Mononuclear cell (primary cell): ENCODE measurements around the gene TCERG1. TPM values are rescaled to one million over a fixed set of nuclear protein-coding genes. Genes with fewer than 3 reads are reported as not detected.

Source experiments
- H3K27me3 ChIP-seq: 2 replicates; pipeline ENCODE4 v1.6.0; 2011; ENCODE audit warnings: low read length, control low read depth; ENCODE audit not compliant: insufficient read depth
- H3K4me1 ChIP-seq: 2 replicates; pipeline ENCODE4 v1.5.1; 2011; ENCODE audit warnings: mild to moderate bottlenecking, low read length, control low read depth; ENCODE audit not compliant: insufficient read depth
- H3K4me3 ChIP-seq: 2 replicates; pipeline ENCODE4 v1.5.1; 2011; ENCODE audit warnings: mild to moderate bottlenecking, low read length, moderate library complexity
- H3K9me3 ChIP-seq: 2 replicates; pipeline ENCODE4 v1.5.1; 2011; ENCODE audit warnings: low read depth, mild to moderate bottlenecking, control low read depth, low read length
- total RNA-seq: library from RNA; depleted of rRNA; stranded (reverse); fragments of >200 nt; gene quantifications from one replicate; pipeline ENCODE4 v1.2.3, GENCODE V29; 2012

Gene TCERG1
- total RNA-seq, 1 donor = 115 TPM

DNA sequence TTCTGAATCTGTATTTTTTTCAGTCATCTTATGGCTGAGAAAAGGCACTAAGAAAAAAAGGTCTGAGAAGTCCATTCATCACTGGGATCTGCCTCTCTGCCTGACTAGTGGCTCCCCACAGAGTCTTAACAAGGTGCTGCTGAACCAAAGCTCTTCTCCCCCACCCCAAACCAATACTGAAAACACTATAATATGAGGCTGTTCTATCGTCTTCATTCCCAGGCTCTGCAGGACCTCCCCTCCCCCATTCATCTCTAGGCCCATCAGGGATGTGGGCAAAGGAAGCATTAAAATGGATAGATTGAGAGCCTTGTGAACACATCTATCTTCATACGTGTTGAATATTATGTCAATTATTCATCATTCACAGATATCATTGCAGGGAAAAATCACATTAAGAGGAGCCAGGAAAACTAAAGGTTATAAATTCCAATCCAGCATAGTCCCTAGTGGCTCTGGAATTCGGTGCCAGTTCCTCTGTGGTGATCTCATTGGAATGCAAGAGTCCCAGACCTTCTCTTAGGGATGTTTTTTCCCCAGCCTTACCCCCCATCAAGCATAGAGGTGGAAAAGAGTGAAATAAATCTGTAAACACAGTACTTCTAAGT, 113.2 kb downstream of the TCERG1 start:
- no peaks in the 10 kb centered on the region for H3K4me1 ChIP-seq
- peaks cover 2% of the 10 kb centered on the region for H3K27me3 ChIP-seq
- H3K9me3 ChIP-seq = no peaks in the 10 kb centered on the region
- no peak overlapping the region for H3K4me3 ChIP-seq

Other genes starting within 250 kb of the TCERG1 start
- 72.1 TPM for gene RBM27, start 243.7 kb upstream of the TCERG1 start, total RNA-seq
- gene POU4F3, start 108.5 kb upstream of the TCERG1 start, total RNA-seq = 0.21 TPM
- not detected for gene GPR151, start 68.9 kb downstream of the TCERG1 start, total RNA-seq